Measurements from ENCODE around the gene MED13L. TPM values are rescaled to one million over a fixed set of nuclear protein-coding genes. Genes with fewer than 3 reads are reported as not detected.

The MED13L gene
- total RNA-seq, 1 donor from 2014 or later: 147 TPM

DNA sequence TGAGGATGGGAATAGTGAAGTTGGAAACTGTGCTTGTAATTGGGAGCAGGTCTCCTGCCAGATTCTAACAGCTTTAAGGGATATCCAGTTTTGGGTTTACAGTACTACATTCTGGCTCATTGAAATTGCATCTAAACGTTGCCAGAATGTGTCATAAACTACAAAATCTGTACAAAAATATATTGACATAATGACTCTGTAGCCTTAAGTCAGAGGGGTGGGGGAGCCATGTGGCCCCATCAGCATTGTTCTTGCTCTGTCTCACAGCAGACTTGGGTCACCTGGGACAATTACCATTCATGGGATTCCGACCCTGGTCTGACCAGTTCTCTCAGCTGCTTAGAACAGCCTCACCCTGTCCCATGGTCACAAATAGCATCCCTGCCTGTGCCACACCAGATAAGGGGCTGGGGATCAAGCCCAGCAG, 43.3 kb upstream of the MED13L start:
- no peak for ATAC-seq
- no peak for DNase-seq
- Histone ChIP-seq H3K9me3 (no peaks in the 10 kb centered on the region), H3K27me3 (no peaks in the 10 kb centered on the region), H3K36me3 (no peaks in the 10 kb centered on the region), H3K4me1 (peaks cover 24% of the 10 kb centered on the region), H3K4me3 (no peak overlapping the region), H3K27ac (no peak overlapping the region)
- intact Hi-C loops (cut with DNase I): no loop called here
- TF ChIP-seq, protein P1, sequence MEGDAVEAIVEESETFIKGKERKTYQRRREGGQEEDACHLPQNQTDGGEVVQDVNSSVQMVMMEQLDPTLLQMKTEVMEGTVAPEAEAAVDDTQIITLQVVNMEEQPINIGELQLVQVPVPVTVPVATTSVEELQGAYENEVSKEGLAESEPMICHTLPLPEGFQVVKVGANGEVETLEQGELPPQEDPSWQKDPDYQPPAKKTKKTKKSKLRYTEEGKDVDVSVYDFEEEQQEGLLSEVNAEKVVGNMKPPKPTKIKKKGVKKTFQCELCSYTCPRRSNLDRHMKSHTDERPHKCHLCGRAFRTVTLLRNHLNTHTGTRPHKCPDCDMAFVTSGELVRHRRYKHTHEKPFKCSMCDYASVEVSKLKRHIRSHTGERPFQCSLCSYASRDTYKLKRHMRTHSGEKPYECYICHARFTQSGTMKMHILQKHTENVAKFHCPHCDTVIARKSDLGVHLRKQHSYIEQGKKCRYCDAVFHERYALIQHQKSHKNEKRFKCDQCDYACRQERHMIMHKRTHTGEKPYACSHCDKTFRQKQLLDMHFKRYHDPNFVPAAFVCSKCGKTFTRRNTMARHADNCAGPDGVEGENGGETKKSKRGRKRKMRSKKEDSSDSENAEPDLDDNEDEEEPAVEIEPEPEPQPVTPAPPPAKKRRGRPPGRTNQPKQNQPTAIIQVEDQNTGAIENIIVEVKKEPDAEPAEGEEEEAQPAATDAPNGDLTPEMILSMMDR (IDR thresholded peaks at IDR 0.05): no peak

DNA sequence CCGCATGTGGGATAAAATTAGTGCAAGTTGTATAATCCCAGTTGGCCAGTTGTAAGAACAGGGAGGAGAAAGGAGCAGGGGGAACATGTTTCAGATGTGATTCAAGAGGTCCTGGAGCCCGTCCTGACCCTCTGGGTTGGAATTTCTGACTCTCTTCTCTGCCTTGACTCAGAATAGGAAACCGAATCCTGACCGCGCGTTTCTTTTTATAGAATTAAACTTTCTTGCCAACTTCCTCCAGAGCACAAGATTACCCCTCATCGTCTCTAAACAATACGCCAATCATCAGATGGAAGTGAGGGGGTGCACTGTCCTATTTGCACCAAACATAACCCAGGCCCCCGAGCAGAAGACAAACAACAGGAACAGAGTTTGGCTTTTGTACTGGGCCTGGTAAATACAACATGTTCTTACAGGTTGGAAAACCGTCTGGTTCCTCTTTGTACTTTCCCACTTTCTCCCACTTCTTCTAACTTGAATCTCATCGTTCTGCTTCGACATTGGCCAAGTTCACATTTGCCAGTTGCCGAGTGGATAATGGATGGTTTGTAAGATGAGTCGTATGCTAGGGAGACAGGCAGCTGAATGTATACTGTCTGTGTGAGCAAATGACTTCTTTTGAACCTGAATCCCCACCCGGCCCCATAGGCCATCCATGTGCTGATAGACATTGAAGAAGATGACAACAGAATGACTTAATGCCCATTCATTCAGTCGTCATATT, 42.6 kb upstream of the MED13L start:
- H3K27ac ChIP-seq: peak overlapping the region; percentile 60
- TF ChIP-seq, protein P1 (IDR thresholded peaks at IDR 0.05): no peak
- ATAC-seq (peak; percentile 43), DNase-seq (no peak)
- H3K4me1 ChIP-seq: peaks cover 24% of the 10 kb centered on the region
- no peaks in the 10 kb centered on the region for H3K36me3 ChIP-seq
- no peaks in the 10 kb centered on the region for H3K9me3 ChIP-seq
- H3K4me3 ChIP-seq: peak overlapping the region; percentile 25
- H3K27me3 ChIP-seq: no peaks in the 10 kb centered on the region
- intact Hi-C loops (cut with DNase I): no loop called here

DNA sequence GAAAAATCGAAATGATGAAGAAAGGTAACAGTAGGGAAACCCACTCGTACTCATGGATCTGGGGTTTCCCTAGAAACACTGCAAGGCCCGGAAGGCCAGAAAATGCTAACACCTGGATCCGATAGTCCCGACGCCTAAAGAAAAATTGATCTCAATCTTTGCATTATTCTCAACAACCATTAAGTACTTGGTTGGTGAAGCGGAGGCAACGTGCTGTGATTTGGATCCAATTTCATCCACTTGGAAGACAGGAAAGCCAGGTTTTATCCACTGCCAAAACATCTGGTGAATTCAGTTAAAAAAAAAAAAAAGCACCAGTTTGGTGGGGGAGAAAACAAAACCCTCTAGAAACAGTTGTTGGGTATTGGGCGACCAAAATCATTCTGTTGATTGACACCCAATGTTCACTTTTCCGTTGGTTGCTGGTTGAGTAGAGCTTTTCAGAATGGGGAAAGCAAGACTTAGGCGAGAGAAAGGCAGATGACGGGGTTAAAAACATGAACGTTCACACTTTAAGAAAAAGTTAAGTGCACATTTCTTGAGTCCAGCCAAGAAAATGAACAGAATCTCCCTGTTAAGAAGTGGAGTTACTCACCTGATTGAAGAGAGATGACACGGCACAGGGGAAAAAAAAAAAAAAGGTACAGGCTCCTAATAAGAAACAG, 41.9 kb upstream of the MED13L start:
- H3K4me3 ChIP-seq: peak overlapping the region; percentile 25
- peak overlapping the region; percentile 60 for H3K27ac ChIP-seq
- H3K27me3 ChIP-seq: no peaks in the 10 kb centered on the region
- no peaks in the 10 kb centered on the region for H3K9me3 ChIP-seq
- TF ChIP-seq, protein P1 (IDR thresholded peaks at IDR 0.05): no peak
- DNase-seq (no peak), ATAC-seq (no peak)
- H3K4me1 ChIP-seq: peaks cover 17% of the 10 kb centered on the region
- H3K36me3 ChIP-seq: no peaks in the 10 kb centered on the region
- intact Hi-C loops (cut with DNase I): no loop called here

DNA sequence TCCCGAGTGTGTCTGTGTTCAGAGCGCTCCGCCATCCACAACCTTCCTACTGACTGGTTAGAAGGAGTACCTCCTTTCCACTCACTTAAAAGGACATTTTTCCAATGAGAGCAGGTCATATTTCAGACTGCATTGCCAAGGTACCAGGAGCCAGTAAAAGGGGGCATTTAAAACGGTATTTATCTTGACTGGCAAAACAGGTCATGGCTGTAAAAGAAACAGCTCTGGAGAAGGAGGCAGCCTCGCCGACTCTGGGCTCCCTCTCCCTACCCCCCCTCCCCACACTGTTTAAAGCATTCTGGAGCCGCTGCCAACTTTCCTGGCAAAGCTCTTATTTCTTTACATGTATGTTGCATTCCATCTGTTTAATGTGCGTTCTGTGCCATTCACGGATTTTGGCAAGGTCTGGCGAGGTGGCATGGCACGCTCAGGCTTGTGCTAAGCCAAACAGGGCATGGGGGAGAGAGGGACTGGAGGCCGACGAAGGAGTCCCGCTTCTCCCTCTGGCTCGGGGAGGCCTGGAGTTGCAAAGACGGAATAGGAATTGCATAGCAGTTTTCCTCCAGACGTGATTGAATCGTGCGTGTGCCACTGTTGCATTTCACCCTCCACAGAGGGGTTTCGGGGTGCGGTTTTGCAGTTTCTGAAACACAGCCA, 41.2 kb upstream of the MED13L start:
- DNase-seq (no peak), ATAC-seq (peak; percentile 45)
- Histone ChIP-seq H3K27ac (peak overlapping the region; percentile 60), H3K4me3 (peak overlapping the region; percentile 33), H3K9me3 (no peaks in the 10 kb centered on the region), H3K4me1 (peaks cover 17% of the 10 kb centered on the region), H3K36me3 (no peaks in the 10 kb centered on the region), H3K27me3 (no peaks in the 10 kb centered on the region)
- TF ChIP-seq, protein P1 (IDR thresholded peaks at IDR 0.05): no peak
- intact Hi-C loops (cut with DNase I): no loop called here

DNA sequence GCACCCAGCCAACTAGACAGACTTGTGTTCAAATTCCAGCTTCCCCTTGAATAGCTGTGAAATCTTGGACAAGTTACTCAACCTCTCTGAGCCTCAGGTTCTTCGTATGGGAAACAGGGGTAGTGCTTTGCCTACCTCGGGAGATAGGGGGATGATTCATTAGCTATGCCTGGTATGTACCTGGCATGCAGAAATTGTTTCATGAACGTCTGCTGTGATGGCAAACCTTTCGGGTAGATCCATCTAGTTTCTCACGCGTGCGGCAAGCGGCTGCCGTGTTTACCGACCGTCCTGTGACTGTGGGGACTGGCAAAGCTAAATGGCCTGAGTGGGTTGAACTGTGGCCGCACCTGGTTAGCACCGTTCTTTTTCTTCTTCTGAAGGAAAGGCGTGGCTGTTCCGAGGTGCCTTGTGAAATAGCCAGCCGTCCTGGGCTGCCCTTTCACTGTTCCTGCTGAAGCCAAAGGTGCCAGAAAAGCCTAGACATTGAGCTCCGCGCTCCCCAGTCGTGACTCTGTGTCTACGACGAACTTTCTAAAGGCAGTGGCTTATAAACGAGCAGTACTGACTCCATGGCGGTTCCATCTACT, 40.6 kb upstream of the MED13L start:
- Histone ChIP-seq H3K9me3 (no peaks in the 10 kb centered on the region), H3K4me3 (peak overlapping the region; percentile 33), H3K36me3 (no peaks in the 10 kb centered on the region), H3K27me3 (no peaks in the 10 kb centered on the region), H3K4me1 (peaks cover 17% of the 10 kb centered on the region), H3K27ac (peak overlapping the region; percentile 36)
- ATAC-seq (peak; percentile 76), DNase-seq (peak; percentile 69)
- TF ChIP-seq, protein P1 (IDR thresholded peaks at IDR 0.05): no peak
- intact Hi-C loops (cut with DNase I): no loop called here
